ENCODE data around the gene RALB. TPM values are rescaled to one million over a fixed set of nuclear protein-coding genes. Genes with fewer than 3 reads are reported as not detected.

RALB gene
- total RNA-seq, 1 donor from 2014 or later: 25.4 TPM

- no peak overlapping the region for H3K27ac Mint-ChIP-seq (ENCODE audit: unreplicated experiment)
- H3K4me3 Mint-ChIP-seq (ENCODE audit: unreplicated experiment): no peak overlapping the region
- peaks cover 24% of the 10 kb centered on the region for H3K27me3 Mint-ChIP-seq (ENCODE audit: unreplicated experiment)
- DNase-seq (ENCODE audit: extremely low spot score, unreplicated experiment): no peak
- no peaks in the 10 kb centered on the region for H3K9me3 Mint-ChIP-seq (ENCODE audit: unreplicated experiment)
- no peak for TF ChIP-seq CTCF (IDR thresholded peaks at IDR 0.05)
- H3K4me1 Mint-ChIP-seq (ENCODE audit: unreplicated experiment): peaks cover 4% of the 10 kb centered on the region
- no peaks in the 10 kb centered on the region for H3K36me3 Mint-ChIP-seq (ENCODE audit: unreplicated experiment)
These were observed 5.9 kb upstream of the RALB start for GRCh38 chr2:120246546-120247300.

- Mint-ChIP-seq H3K27me3 (ENCODE audit: unreplicated experiment) (peaks cover 24% of the 10 kb centered on the region), H3K9me3 (ENCODE audit: unreplicated experiment) (no peaks in the 10 kb centered on the region), H3K36me3 (ENCODE audit: unreplicated experiment) (no peaks in the 10 kb centered on the region), H3K4me3 (ENCODE audit: unreplicated experiment) (no peak overlapping the region), H3K27ac (ENCODE audit: unreplicated experiment) (no peak overlapping the region), H3K4me1 (ENCODE audit: unreplicated experiment) (peaks cover 10% of the 10 kb centered on the region)
- no peak for DNase-seq (ENCODE audit: extremely low spot score, unreplicated experiment)
- TF ChIP-seq CTCF (IDR thresholded peaks at IDR 0.05): no peak
These were observed 4.8 kb upstream of the RALB start for GRCh38 chr2:120247851-120248250.

GRCh38 chr2:120250640-120251039, 2.0 kb upstream of the RALB start:
- Mint-ChIP-seq H3K36me3 (ENCODE audit: unreplicated experiment) (no peaks in the 10 kb centered on the region), H3K27me3 (ENCODE audit: unreplicated experiment) (peaks cover 24% of the 10 kb centered on the region), H3K4me3 (ENCODE audit: unreplicated experiment) (no peak overlapping the region), H3K4me1 (ENCODE audit: unreplicated experiment) (peaks cover 21% of the 10 kb centered on the region), H3K27ac (ENCODE audit: unreplicated experiment) (no peak overlapping the region), H3K9me3 (ENCODE audit: unreplicated experiment) (no peaks in the 10 kb centered on the region)
- TF ChIP-seq CTCF (IDR thresholded peaks at IDR 0.05): no peak
- DNase-seq (ENCODE audit: extremely low spot score, unreplicated experiment): no peak

- H3K27me3 Mint-ChIP-seq (ENCODE audit: unreplicated experiment): peaks cover 24% of the 10 kb centered on the region
- H3K9me3 Mint-ChIP-seq (ENCODE audit: unreplicated experiment): no peaks in the 10 kb centered on the region
- no peak overlapping the region for H3K27ac Mint-ChIP-seq (ENCODE audit: unreplicated experiment)
- peaks cover 3% of the 10 kb centered on the region for H3K36me3 Mint-ChIP-seq (ENCODE audit: unreplicated experiment)
- DNase-seq (ENCODE audit: extremely low spot score, unreplicated experiment): no peak
- H3K4me1 Mint-ChIP-seq (ENCODE audit: unreplicated experiment): peaks cover 21% of the 10 kb centered on the region
- H3K4me3 Mint-ChIP-seq (ENCODE audit: unreplicated experiment): no peak overlapping the region
- TF ChIP-seq CTCF (IDR thresholded peaks at IDR 0.05): no peak
These were observed 1.6 kb upstream of the RALB start for GRCh38 chr2:120251078-120251477.

- peaks cover 4% of the 10 kb centered on the region for H3K36me3 Mint-ChIP-seq (ENCODE audit: unreplicated experiment)
- no peaks in the 10 kb centered on the region for H3K9me3 Mint-ChIP-seq (ENCODE audit: unreplicated experiment)
- no peak for DNase-seq (ENCODE audit: extremely low spot score, unreplicated experiment)
- peaks cover 23% of the 10 kb centered on the region for H3K27me3 Mint-ChIP-seq (ENCODE audit: unreplicated experiment)
- peak overlapping the region; percentile 99 for H3K4me3 Mint-ChIP-seq (ENCODE audit: unreplicated experiment)
- H3K27ac Mint-ChIP-seq (ENCODE audit: unreplicated experiment): no peak overlapping the region
- TF ChIP-seq CTCF (IDR thresholded peaks at IDR 0.05): no peak
- H3K4me1 Mint-ChIP-seq (ENCODE audit: unreplicated experiment): peaks cover 21% of the 10 kb centered on the region
These were observed 800 bp upstream of the RALB start for GRCh38 chr2:120251880-120252224.
